OCI-LY3 (cell line): ENCODE measurements around the gene FMO5.

ENCODE experiments used
- H2AFZ ChIP-seq: fragments of 200-600, 300-600 bp; shearing (Covaris generic); 2 replicates; pipeline ENCODE4 v1.6.0; 2014; ENCODE audit warnings: antibody characterized with exemption, low read depth, low read length
- H3K27ac ChIP-seq: fragments of 200-600, 300-600 bp; sonication (generic); 2 replicates; pipeline ENCODE4 v1.5.1; 2014; ENCODE audit warnings: mild to moderate bottlenecking, low read length, moderate library complexity, mixed read lengths
- H3K27me3 ChIP-seq: fragments of 200-600, 300-600 bp; sonication (generic); 2 replicates; pipeline ENCODE4 v1.6.1; 2014; ENCODE audit warnings: low read depth, low read length, mixed read lengths
- H3K36me3 ChIP-seq: fragments of 200-600, 300-600 bp; sonication (generic); replicated peaks from 2 replicates; pipeline ENCODE3; 2014; ENCODE audit warnings: low read depth, low read length, mixed read lengths
- H3K4me1 ChIP-seq: fragments of 300-600, 200-600 bp; sonication (generic); 2 replicates; pipeline ENCODE4 v1.6.1; 2014; ENCODE audit warnings: low read length, mixed read lengths
- H3K4me2 ChIP-seq: fragments of 200-600, 300-600 bp; sonication (generic); 2 replicates; pipeline ENCODE4 v1.6.1; 2014; ENCODE audit warnings: low read length, mixed read lengths
- H3K4me3 ChIP-seq: fragments of 300-600, 200-600 bp; sonication (generic); 2 replicates; pipeline ENCODE4 v1.5.1; 2014; ENCODE audit warnings: antibody characterized with exemption, mild to moderate bottlenecking, low read length, moderate library complexity
- H3K79me2 ChIP-seq: fragments of 300-600, 200-600 bp; shearing (Covaris generic); 2 replicates; pipeline ENCODE4 v1.6.1; 2014; ENCODE audit warnings: mild to moderate bottlenecking, low read length, mixed read lengths
- H3K9ac ChIP-seq: fragments of 300-600, 200-600 bp; shearing (Covaris generic); 2 replicates; pipeline ENCODE4 v1.6.0; 2014; ENCODE audit warnings: mild to moderate bottlenecking, low read length, moderate library complexity
- H3K9me3 ChIP-seq: fragments of 200-600, 300-600 bp; shearing (Covaris generic); 2 replicates; pipeline ENCODE4 v1.6.1; 2014; ENCODE audit warnings: low read length, mixed read lengths; ENCODE audit not compliant: insufficient read depth
- H4K20me1 ChIP-seq: fragments of 200-600, 300-600 bp; sonication (generic); 2 replicates; pipeline ENCODE4 v1.6.1; 2016; ENCODE audit warnings: low read length, mixed read lengths; ENCODE audit not compliant: insufficient read depth
- EZH2phosphoT487 ChIP-seq: fragments of 200-600 bp; shearing (Covaris generic); IDR thresholded peaks from 2 replicates; pipeline ENCODE4 v1.6.1; 2018; ENCODE audit warnings: antibody characterized with exemption, mixed run types, low read depth
- TF ChIP-seq, protein P1 (sequence below): fragments of 200-600, 300-600 bp; sonication (generic); IDR thresholded peaks from 2 replicates; pipeline ENCODE4 v1.5.1; 2014; ENCODE audit warnings: antibody characterized with exemption, low read length, low read depth

The FMO5 gene

DNA sequence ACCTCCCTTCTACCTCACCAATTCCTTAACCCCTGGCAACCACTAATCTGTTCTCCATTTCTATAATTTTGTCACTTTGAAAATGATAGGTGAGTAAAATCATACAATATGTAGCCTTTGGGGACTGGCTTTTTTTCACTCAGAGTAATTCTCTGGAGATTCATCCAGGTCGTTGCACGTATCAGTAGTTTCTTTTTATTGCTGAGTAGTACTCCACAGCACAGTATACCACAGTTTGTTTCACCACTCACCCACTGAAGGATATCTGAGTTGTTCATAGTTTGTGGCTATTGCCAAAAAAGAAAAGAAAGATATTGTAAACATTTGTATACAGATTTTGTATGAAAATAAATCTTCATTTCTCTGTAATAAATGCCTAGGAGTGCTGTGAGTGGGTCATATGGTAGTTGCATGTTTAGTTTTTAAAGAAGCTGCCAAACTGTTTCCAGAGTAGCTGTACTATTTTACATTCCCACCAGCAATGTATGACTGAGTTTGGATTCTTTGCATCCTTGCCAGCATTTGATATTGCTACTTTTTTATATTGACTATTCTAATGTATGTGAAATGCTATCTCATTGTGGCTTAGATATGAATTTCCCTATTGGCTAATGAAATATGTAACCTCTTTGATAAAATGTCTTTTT is 21.0 kb upstream of the FMO5 start:
- Histone ChIP-seq H3K4me3 (0 out of 2 replicates have a peak overlapping the region, but pooled peaks have one; percentile 17), H2AFZ (no peak overlapping the region), H3K27ac (no peak overlapping the region), H3K4me2 (no peak overlapping the region), H3K9me3 (no peaks in the 10 kb centered on the region), H3K36me3 (peaks cover 27% of the 10 kb centered on the region), H3K79me2 (peaks cover 85% of the 10 kb centered on the region), H4K20me1 (peaks cover 40% of the 10 kb centered on the region), H3K27me3 (no peaks in the 10 kb centered on the region), H3K4me1 (peaks cover 33% of the 10 kb centered on the region), H3K9ac (no peak overlapping the region)
- TF ChIP-seq, protein P1, sequence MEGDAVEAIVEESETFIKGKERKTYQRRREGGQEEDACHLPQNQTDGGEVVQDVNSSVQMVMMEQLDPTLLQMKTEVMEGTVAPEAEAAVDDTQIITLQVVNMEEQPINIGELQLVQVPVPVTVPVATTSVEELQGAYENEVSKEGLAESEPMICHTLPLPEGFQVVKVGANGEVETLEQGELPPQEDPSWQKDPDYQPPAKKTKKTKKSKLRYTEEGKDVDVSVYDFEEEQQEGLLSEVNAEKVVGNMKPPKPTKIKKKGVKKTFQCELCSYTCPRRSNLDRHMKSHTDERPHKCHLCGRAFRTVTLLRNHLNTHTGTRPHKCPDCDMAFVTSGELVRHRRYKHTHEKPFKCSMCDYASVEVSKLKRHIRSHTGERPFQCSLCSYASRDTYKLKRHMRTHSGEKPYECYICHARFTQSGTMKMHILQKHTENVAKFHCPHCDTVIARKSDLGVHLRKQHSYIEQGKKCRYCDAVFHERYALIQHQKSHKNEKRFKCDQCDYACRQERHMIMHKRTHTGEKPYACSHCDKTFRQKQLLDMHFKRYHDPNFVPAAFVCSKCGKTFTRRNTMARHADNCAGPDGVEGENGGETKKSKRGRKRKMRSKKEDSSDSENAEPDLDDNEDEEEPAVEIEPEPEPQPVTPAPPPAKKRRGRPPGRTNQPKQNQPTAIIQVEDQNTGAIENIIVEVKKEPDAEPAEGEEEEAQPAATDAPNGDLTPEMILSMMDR = no peak
- no peak for TF ChIP-seq EZH2phosphoT487

DNA sequence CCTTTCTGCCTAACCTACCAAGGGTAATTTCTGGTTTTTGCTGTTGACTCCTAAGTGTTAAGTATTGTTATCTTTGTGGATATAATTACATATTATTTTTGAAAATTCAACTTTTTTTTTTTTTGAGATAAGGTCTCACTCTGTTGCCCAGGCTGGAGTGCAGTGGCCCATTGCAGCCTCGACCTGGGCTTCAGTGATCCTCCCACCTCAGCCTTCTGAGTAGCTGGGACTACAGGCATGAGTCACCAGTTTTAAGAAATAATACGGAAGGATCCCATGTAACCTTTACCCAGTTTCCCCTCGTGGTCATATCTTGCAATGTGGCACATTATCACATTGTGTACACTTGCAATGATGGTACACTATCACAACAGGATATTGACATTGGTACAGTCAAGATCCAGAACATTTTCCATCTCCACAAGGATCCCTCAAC is 20.5 kb upstream of the FMO5 start:
- Histone ChIP-seq H3K27me3 (no peaks in the 10 kb centered on the region), H3K27ac (no peak overlapping the region), H3K9ac (no peak overlapping the region), H3K79me2 (peaks cover 79% of the 10 kb centered on the region), H3K4me3 (no peak overlapping the region), H2AFZ (no peak overlapping the region), H3K4me2 (no peak overlapping the region), H4K20me1 (peaks cover 37% of the 10 kb centered on the region), H3K36me3 (peaks cover 27% of the 10 kb centered on the region), H3K9me3 (no peaks in the 10 kb centered on the region), H3K4me1 (peaks cover 33% of the 10 kb centered on the region)
- TF ChIP-seq, protein P1 = no peak
- TF ChIP-seq EZH2phosphoT487 = no peak

DNA sequence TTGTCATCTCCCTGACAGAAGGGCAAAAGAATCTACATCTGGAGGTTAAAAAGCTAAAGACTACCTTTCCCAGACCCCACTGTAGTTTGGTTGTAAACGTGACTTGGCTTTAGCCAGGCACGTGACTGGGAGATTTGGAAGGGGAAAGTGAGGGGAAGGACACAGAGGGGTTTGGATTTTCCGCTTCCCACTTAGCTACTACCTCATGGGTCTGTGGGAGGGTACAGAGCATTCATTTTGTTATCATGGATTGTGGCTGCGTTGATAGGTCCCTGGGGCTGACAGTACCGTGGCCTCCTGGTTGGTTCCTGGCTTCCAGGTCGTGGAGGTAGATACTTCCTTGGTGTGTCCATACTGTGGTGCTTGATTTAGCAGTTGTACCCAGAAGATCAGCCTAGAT is 20.0 kb upstream of the FMO5 start:
- no peak overlapping the region for H3K9ac ChIP-seq
- peaks cover 33% of the 10 kb centered on the region for H3K4me1 ChIP-seq
- H3K4me3 ChIP-seq = no peak overlapping the region
- no peak for TF ChIP-seq EZH2phosphoT487
- TF ChIP-seq, protein P1 = no peak
- no peak overlapping the region for H2AFZ ChIP-seq
- H3K27me3 ChIP-seq = no peaks in the 10 kb centered on the region
- peaks cover 74% of the 10 kb centered on the region for H3K79me2 ChIP-seq
- H3K27ac ChIP-seq = no peak overlapping the region
- H3K4me2 ChIP-seq = no peak overlapping the region
- H3K9me3 ChIP-seq = no peaks in the 10 kb centered on the region
- H4K20me1 ChIP-seq = peaks cover 32% of the 10 kb centered on the region
- H3K36me3 ChIP-seq = peaks cover 27% of the 10 kb centered on the region

DNA sequence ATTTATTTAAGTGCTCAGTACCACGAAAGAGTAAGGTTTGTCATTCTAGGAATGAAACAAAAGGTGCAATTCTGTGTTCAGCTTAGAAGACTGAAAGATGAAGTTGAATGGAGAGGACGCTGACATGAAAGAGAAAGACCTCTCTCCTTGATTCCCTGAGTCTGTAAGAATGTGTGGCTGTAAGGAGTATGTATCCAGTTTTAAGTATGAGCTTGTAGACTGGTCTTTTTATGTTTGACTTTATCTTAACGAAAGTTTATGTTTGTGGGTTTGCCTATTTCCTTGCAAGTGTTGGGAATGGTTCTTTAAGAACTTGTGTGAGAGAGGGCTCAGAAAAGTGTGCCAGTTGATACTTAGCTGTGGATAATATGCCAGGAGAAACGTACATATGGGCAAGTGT is 18.7 kb upstream of the FMO5 start:
- H3K27ac ChIP-seq = no peak overlapping the region
- H3K79me2 ChIP-seq = peaks cover 62% of the 10 kb centered on the region
- peaks cover 33% of the 10 kb centered on the region for H3K4me1 ChIP-seq
- H4K20me1 ChIP-seq = peaks cover 27% of the 10 kb centered on the region
- no peak for TF ChIP-seq EZH2phosphoT487
- TF ChIP-seq, protein P1 = no peak
- H3K36me3 ChIP-seq = peaks cover 24% of the 10 kb centered on the region
- H3K4me2 ChIP-seq = peak overlapping the region; percentile 76
- H3K4me3 ChIP-seq = peak overlapping the region; percentile 91
- H3K27me3 ChIP-seq = no peaks in the 10 kb centered on the region
- H3K9me3 ChIP-seq = no peaks in the 10 kb centered on the region
- H2AFZ ChIP-seq = no peak overlapping the region
- peak overlapping the region; percentile 91 for H3K9ac ChIP-seq
